Natural killer cell (primary cell): ENCODE data around the gene ITM2C. TPM values are rescaled to one million over a fixed set of nuclear protein-coding genes. Genes with fewer than 3 reads are reported as not detected.

Experiments used
- ATAC-seq, 3 donors: fragments of 150-1000 bp in 2 of 3; fragments of 200-7000 bp in 1 of 3; cut with Tn5 transposase; 1 replicate in 1 of 3; 2 replicates in 2 of 3; pipeline ENCODE4 v1.10.0; 2021; ENCODE audit warnings: mild to moderate bottlenecking in 2 of 3, moderate library complexity in 2 of 3
- DNase-seq, 2 donors: peaks; one replicate each; pipeline versions ENCODE4 v3.0.0 to v3.0.0-alpha.2; 2013 to 2021; ENCODE audit warnings: mixed read lengths in 1 of 2
- H3K27ac ChIP-seq: one replicate; pipeline ENCODE4 v1.5.1; 2013; ENCODE audit warnings: mild to moderate bottlenecking, low read length
- H3K27me3 ChIP-seq: one replicate; pipeline ENCODE4 v1.6.1; 2013; ENCODE audit warnings: low read length; ENCODE audit not compliant: control insufficient read depth, insufficient read depth
- H3K36me3 ChIP-seq: one replicate; pipeline ENCODE4 v1.6.1; 2013; ENCODE audit warnings: low read length; ENCODE audit not compliant: control insufficient read depth, insufficient read depth
- H3K4me1 ChIP-seq: one replicate; pipeline ENCODE4 v1.6.1; 2013; ENCODE audit warnings: low read length; ENCODE audit not compliant: control insufficient read depth, insufficient read depth
- H3K4me3 ChIP-seq: one replicate; pipeline ENCODE4 v1.5.1; 2013; ENCODE audit warnings: low read length
- H3K9me3 ChIP-seq: one replicate; pipeline ENCODE4 v1.6.1; 2013; ENCODE audit warnings: low read length; ENCODE audit not compliant: control insufficient read depth, insufficient read depth
- H3K27ac Mint-ChIP-seq, 2 donors: one replicate each; pipeline ENCODE4 v1.8.0; 2022; ENCODE audit warnings: mild to moderate bottlenecking in 2 of 2, mixed read lengths in 2 of 2, moderate library complexity in 1 of 2
- H3K27me3 Mint-ChIP-seq, 2 donors: one replicate each; pipeline ENCODE4 v1.8.0; 2022; ENCODE audit warnings: low read depth in 2 of 2, mixed read lengths in 2 of 2
- H3K36me3 Mint-ChIP-seq: one replicate; pipeline ENCODE4 v1.8.0; 2022; ENCODE audit warnings: mixed read lengths
- H3K4me1 Mint-ChIP-seq, 2 donors: one replicate each; pipeline ENCODE4 v1.8.0; 2022; ENCODE audit warnings: mixed read lengths in 2 of 2
- H3K4me3 Mint-ChIP-seq: one replicate; pipeline ENCODE4 v1.8.0; 2022; ENCODE audit warnings: mild to moderate bottlenecking, moderate library complexity, mixed read lengths
- H3K9me3 Mint-ChIP-seq, 2 donors: one replicate each; pipeline ENCODE4 v1.8.0; 2022; ENCODE audit warnings: mixed read lengths in 2 of 2
- CTCF ChIP-seq: fragments of 200-600 bp; IDR thresholded peaks from one replicate; pipeline ENCODE4 v1.8.0; 2022; ENCODE audit warnings: antibody characterized with exemption
- WGBS: methylation state at CpG from one replicate; pipeline ENCODE4 v1.1.7; 2013; ENCODE audit warnings: missing lambda C conversion rate; ENCODE audit not compliant: insufficient coverage; 5-methylcytosine and 5-hydroxymethylcytosine counted together
- intact Hi-C: fragments of 100-400 bp; cut with micrococcal nuclease; formaldehyde crosslinking; loops from one replicate; pipeline ENCODE4 v1.14.2; 2022
- total RNA-seq, 4 donors: library from RNA; stranded (reverse); fragments of 120-200 nt in 1 of 4; gene quantifications; one replicate each; pipeline versions ENCODE4 v1.2.3 to v1.2.4, GENCODE V29; 2013 to 2022

Gene ITM2C
- total RNA-seq, 3 donors from 2014 or later (not counting 1 experiment from before 2014, with no cell fraction given): 4.7 to 36.3 (median 5.1) TPM

GRCh38 chr2:230829959-230830358, 34.8 kb upstream of the ITM2C start:
- H3K9me3 Mint-ChIP-seq: no peaks in the 10 kb centered on the region
- Histone ChIP-seq H3K4me1 (peaks cover 6% of the 10 kb centered on the region), H3K27me3 (peaks cover 13% of the 10 kb centered on the region), H3K9me3 (no peaks in the 10 kb centered on the region), H3K27ac (no peak overlapping the region), H3K36me3 (no peaks in the 10 kb centered on the region), H3K4me3 (no peak overlapping the region)
- peaks cover 46 to 61% of the 10 kb centered on the region in 2 donors for H3K27me3 Mint-ChIP-seq
- ATAC-seq (no peak), DNase-seq (no peak)
- intact Hi-C loops: no loop called here
- peaks cover 0 to 8% of the 10 kb centered on the region in 2 donors for H3K4me1 Mint-ChIP-seq
- TF ChIP-seq CTCF: no peak
- no peak overlapping the region for H3K27ac Mint-ChIP-seq
- 95% methylated on average over 7 of the region's 7 CpGs for WGBS
- no peak overlapping the region for H3K4me3 Mint-ChIP-seq
- no peaks in the 10 kb centered on the region for H3K36me3 Mint-ChIP-seq

DNA sequence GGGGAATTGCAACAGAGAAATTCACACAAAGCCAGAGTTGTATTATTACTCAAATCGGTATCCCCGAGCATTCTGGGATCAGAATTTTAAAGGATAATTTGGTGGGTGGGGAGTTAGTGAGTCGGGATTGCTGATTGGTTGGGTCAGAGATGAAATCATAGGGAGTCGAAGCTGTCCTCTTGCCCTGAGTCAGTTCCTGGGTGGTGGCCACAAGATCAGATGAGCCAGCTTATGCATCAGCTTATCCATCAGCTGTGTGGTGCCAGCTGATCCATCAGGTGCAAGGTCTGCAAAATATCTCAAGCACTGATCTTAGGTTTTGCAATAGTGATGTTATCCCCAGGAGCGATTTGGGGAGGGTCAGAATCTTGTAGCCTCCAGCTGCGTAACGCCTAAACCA, 34.3 kb upstream of the ITM2C start:
- Mint-ChIP-seq H3K27me3 (peaks cover 45 to 66% of the 10 kb centered on the region in 2 donors), H3K4me3 (no peak overlapping the region), H3K9me3 (no peaks in the 10 kb centered on the region), H3K27ac (no peak overlapping the region), H3K36me3 (no peaks in the 10 kb centered on the region), H3K4me1 (peaks cover 0 to 8% of the 10 kb centered on the region in 2 donors)
- WGBS: 85% methylated on average over 5 of the region's 7 CpGs
- Histone ChIP-seq H3K9me3 (no peaks in the 10 kb centered on the region), H3K27ac (no peak overlapping the region), H3K36me3 (no peaks in the 10 kb centered on the region), H3K4me1 (peaks cover 6% of the 10 kb centered on the region), H3K4me3 (no peak overlapping the region), H3K27me3 (peaks cover 13% of the 10 kb centered on the region)
- TF ChIP-seq CTCF: no peak
- DNase-seq (no peak), ATAC-seq (no peak)
- intact Hi-C loops: no loop called here

- no peak for TF ChIP-seq CTCF
- no peak overlapping the region for H3K27ac Mint-ChIP-seq
- intact Hi-C loops: no loop called here
- H3K27me3 Mint-ChIP-seq: peaks cover 28 to 40% of the 10 kb centered on the region in 2 donors
- 18% methylated on average over 1 of the region's 2 CpGs for WGBS
- no peak overlapping the region for H3K4me3 Mint-ChIP-seq
- H3K9me3 Mint-ChIP-seq: peaks cover 0 to 3% of the 10 kb centered on the region in 2 donors
- Histone ChIP-seq H3K4me1 (no peaks in the 10 kb centered on the region), H3K27ac (no peak overlapping the region), H3K36me3 (no peaks in the 10 kb centered on the region), H3K4me3 (no peak overlapping the region), H3K27me3 (no peaks in the 10 kb centered on the region), H3K9me3 (peaks cover 8% of the 10 kb centered on the region)
- no peaks in the 10 kb centered on the region for H3K4me1 Mint-ChIP-seq
- peaks cover 15% of the 10 kb centered on the region for H3K36me3 Mint-ChIP-seq
- ATAC-seq (no peak), DNase-seq (no peak)
These were observed 24.4 kb upstream of the ITM2C start for GRCh38 chr2:230840301-230840700.

DNA sequence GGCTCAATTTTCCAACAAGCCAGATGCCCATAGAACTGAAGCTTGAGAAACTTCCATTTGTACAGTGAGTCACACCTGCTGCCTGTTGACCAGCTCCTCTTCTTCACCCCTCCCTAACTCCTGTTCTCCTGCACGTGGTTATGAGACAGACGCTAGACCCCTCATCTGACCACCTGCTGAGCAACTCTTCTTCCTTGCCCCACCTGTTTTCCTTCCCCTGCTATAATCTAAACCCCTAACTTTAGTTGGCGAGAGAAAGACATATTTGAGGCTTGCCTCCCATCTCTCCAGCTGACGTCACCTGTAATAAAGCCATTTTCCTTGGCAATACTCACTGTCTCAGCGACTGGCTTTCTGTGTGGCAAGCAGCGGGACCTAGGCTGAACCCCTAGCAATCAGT, 22.3 kb upstream of the ITM2C start:
- Mint-ChIP-seq H3K27ac (no peak overlapping the region), H3K4me1 (no peaks in the 10 kb centered on the region), H3K27me3 (peaks cover 37 to 59% of the 10 kb centered on the region in 2 donors), H3K9me3 (peaks cover 0 to 3% of the 10 kb centered on the region in 2 donors), H3K36me3 (peaks cover 15% of the 10 kb centered on the region), H3K4me3 (no peak overlapping the region)
- no peak for ATAC-seq
- Histone ChIP-seq H3K27ac (no peak overlapping the region), H3K4me1 (no peaks in the 10 kb centered on the region), H3K36me3 (no peaks in the 10 kb centered on the region), H3K9me3 (peaks cover 8% of the 10 kb centered on the region), H3K4me3 (no peak overlapping the region), H3K27me3 (peaks cover 2% of the 10 kb centered on the region)
- no peak for DNase-seq
- no peak for TF ChIP-seq CTCF
- WGBS: 79% methylated on average over 6 of the region's 6 CpGs
- intact Hi-C loops: no loop called here
